ENCODE measurements around the gene SCYL1. TPM values are rescaled to one million over a fixed set of nuclear protein-coding genes. Genes with fewer than 3 reads are reported as not detected.

Gene SCYL1
- total and polyA plus RNA-seq, 2 of the 4 experiments (the other 2 are of a cell fraction) = 96.4 to 150 TPM

GRCh38 chr11:65576867-65577755 lies 52.2 kb downstream of the SCYL1 start:
- dilution Hi-C loops (cut with HindIII; ENCODE audit: low sequenced_read_pairs, unreplicated experiment) = no loop called here
- peak overlapping the region; percentile 85 for H3K4me3 ChIP-seq (ENCODE audit: insufficient read depth, low read depth, low read length)
- TF ChIP-seq, protein P1, sequence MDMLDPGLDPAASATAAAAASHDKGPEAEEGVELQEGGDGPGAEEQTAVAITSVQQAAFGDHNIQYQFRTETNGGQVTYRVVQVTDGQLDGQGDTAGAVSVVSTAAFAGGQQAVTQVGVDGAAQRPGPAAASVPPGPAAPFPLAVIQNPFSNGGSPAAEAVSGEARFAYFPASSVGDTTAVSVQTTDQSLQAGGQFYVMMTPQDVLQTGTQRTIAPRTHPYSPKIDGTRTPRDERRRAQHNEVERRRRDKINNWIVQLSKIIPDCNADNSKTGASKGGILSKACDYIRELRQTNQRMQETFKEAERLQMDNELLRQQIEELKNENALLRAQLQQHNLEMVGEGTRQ (IDR thresholded peaks at IDR 0.05; ENCODE audit: low read depth, low read length) = no peak
- TF ChIP-seq MXI1 (IDR thresholded peaks at IDR 0.05; ENCODE audit: borderline replicate concordance, low read depth, low read length) = no peak
- peak; percentile 30; the same call in 1 of the 2 replicates for TF ChIP-seq POLR2A (IDR thresholded peaks at IDR 0.05; ENCODE audit: low read depth, low read length)
- no peak for TF ChIP-seq RAD21 (IDR thresholded peaks at IDR 0.05; ENCODE audit: low read length)
- TF ChIP-seq RCOR1 (IDR thresholded peaks at IDR 0.05; ENCODE audit: insufficient replicate concordance, low read length) = no peak
- no peak for TF ChIP-seq MAFK (IDR thresholded peaks at IDR 0.05; ENCODE audit: low read depth, low read length)
- TF ChIP-seq CEBPB (IDR thresholded peaks at IDR 0.05; ENCODE audit: low read depth, low read length) = no peak
- TF ChIP-seq RFX5 (IDR thresholded peaks at IDR 0.05; ENCODE audit: low read depth, low read length) = no peak
- no peak; the same call in 1 of the 2 replicates for TF ChIP-seq BHLHE40 (IDR thresholded peaks at IDR 0.05; ENCODE audit: low read depth, low read length)
- TF ChIP-seq FOS (IDR thresholded peaks at IDR 0.05; ENCODE audit: low read depth, low read length) = 0 out of 2 replicates have a peak, but pooled peaks have one; percentile 25
- TF ChIP-seq SMC3 (IDR thresholded peaks at IDR 0.05; ENCODE audit: low read depth, low read length) = peak; percentile 5; the same call in 1 of the 2 replicates
- TF ChIP-seq, protein P2, sequence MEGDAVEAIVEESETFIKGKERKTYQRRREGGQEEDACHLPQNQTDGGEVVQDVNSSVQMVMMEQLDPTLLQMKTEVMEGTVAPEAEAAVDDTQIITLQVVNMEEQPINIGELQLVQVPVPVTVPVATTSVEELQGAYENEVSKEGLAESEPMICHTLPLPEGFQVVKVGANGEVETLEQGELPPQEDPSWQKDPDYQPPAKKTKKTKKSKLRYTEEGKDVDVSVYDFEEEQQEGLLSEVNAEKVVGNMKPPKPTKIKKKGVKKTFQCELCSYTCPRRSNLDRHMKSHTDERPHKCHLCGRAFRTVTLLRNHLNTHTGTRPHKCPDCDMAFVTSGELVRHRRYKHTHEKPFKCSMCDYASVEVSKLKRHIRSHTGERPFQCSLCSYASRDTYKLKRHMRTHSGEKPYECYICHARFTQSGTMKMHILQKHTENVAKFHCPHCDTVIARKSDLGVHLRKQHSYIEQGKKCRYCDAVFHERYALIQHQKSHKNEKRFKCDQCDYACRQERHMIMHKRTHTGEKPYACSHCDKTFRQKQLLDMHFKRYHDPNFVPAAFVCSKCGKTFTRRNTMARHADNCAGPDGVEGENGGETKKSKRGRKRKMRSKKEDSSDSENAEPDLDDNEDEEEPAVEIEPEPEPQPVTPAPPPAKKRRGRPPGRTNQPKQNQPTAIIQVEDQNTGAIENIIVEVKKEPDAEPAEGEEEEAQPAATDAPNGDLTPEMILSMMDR (conservative IDR thresholded peaks at IDR 0.05; ENCODE audit: low read depth, low read length) = no peak
- no peak for TF ChIP-seq CHD1 (IDR thresholded peaks at IDR 0.05; ENCODE audit: low read depth, low read length)
- TF ChIP-seq MAZ (IDR thresholded peaks at IDR 0.05; ENCODE audit: borderline replicate concordance, low read depth, low read length) = peak; percentile 37; the same call in 1 of the 2 replicates

More at GRCh38 chr11:65576867-65577755, 52.2 kb downstream of the SCYL1 start:
- Histone ChIP-seq H3K4me1 (ENCODE audit: control insufficient read depth, insufficient read depth, low read length) (peaks cover 29% of the 10 kb centered on the region), H2BK20ac (ENCODE audit: low read depth, low read length) (no peak overlapping the region), H3K27me3 (ENCODE audit: control insufficient read depth, insufficient read depth, low read length) (no peaks in the 10 kb centered on the region), H2AK5ac (ENCODE audit: low read depth, low read length) (peak overlapping the region; percentile 98), H3K9me3 (ENCODE audit: control insufficient read depth, insufficient read depth, low read length) (no peaks in the 10 kb centered on the region), H3K18ac (ENCODE audit: low read depth, low read length) (0 out of 2 replicates have a peak overlapping the region, but pooled peaks have one; percentile 17), H2AFZ (replicated peaks; ENCODE audit: low read length, poor library complexity) (peak overlapping the region; percentile 70), H3K14ac (replicated peaks; ENCODE audit: low read depth, low read length) (peak overlapping the region; percentile 70), H2BK5ac (ENCODE audit: low read depth, low read length, poor library complexity, severe bottlenecking) (peak overlapping the region; percentile 69), H2AK9ac (replicated peaks; ENCODE audit: low read depth, low read length, poor library complexity) (peak overlapping the region; percentile 99), H4K8ac (ENCODE audit: low read depth in 2 of 2, low read length in 2 of 2) (peak overlapping the region; percentile 74 to 76; a peak in 2 of 4 replicates), H4K20me1 (ENCODE audit: insufficient read depth, low read length) (peaks cover 26% of the 10 kb centered on the region), H3K9ac (ENCODE audit: low read depth, low read length) (peak overlapping the region; percentile 38), H2BK15ac (ENCODE audit: low read depth, low read length) (peak overlapping the region; percentile 86; the same call in 2 of the 3 replicates), H3K4ac (ENCODE audit: low read depth, low read length) (peak overlapping the region; percentile 75), H3K36me3 (ENCODE audit: control insufficient read depth, insufficient read depth, low read length) (peaks cover 26% of the 10 kb centered on the region; the same call in 1 of the 2 replicates), H3K79me1 (ENCODE audit: low read depth in 1 of 2, low read length in 2 of 2) (peaks cover 20 to 55% of the 10 kb centered on the region in 2 experiments; a peak in 3 of 4 replicates), H3K23ac (ENCODE audit: low read depth, low read length) (peak overlapping the region; percentile 81), H3K9me1 (ENCODE audit: insufficient read depth, low read length) (peaks cover 8% of the 10 kb centered on the region), H4K5ac (ENCODE audit: low read depth, low read length) (no peak overlapping the region; the same call in 1 of the 2 replicates), H2BK120ac (ENCODE audit: low read depth, low read length) (peak overlapping the region; percentile 52; the same call in 1 of the 2 replicates), H4K91ac (ENCODE audit: insufficient read depth, low read depth, low read length) (peak overlapping the region; percentile 83), H3K27ac (ENCODE audit: insufficient read depth, low read length) (peak overlapping the region; percentile 72), H3K56ac (ENCODE audit: extremely low read depth, insufficient read depth, low read length) (peak overlapping the region; percentile 54; the same call in 1 of the 2 replicates), H3K4me2 (ENCODE audit: low read depth, low read length) (peak overlapping the region; percentile 69)
- BruUV-seq (replicated peaks) = no TSS peak
- CTCF ChIA-PET = interaction anchor here (0.6 kb wide), 1 partner anchor 852 kb away, joined by 4 read pairs; no protein-coding TSS in a partner anchor
- intact Hi-C loops (cut with micrococcal nuclease) (loop anchor here (2.0 kb wide), 1 partner anchor 14 kb away; no protein-coding TSS in a partner anchor), in situ Hi-C loops (cut with MboI; ENCODE audit: low sequenced_read_pairs) (no loop called here)
- POLR2A ChIA-PET (ENCODE audit: unreplicated experiment) = interaction anchor here (0.6 kb wide), 1 partner anchor 78 kb away, joined by 4 read pairs; the partner anchor contains the start of gene MALAT1
- DNase-seq = peak; percentile 43
- peak; percentile 33 for ATAC-seq (ENCODE audit: low read depth)
- 34% methylated on average over 7 of the region's 18 CpGs; no CpG with 5 or more reads in 1 of the 2 experiments for WGBS, 2 experiments (ENCODE audit: extremely low coverage in 2 of 2, insufficient read length in 1 of 2)

Measured in IMR-90 (cell line).